ENCODE data around the gene TRIO. TPM values are rescaled to one million over a fixed set of nuclear protein-coding genes. Genes with fewer than 3 reads are reported as not detected.

TRIO gene
- total RNA-seq, 5 donors from 2014 or later (not counting 1 experiment from before 2014, with no cell fraction given) = 6.2 to 31.1 (median 11.8) TPM

GRCh38 chr5:14256756-14257393 is 113.7 kb downstream of the TRIO start:
- POLR2A ChIA-PET = no interaction called here
- Mint-ChIP-seq H3K4me3 (no peak overlapping the region), H3K27ac (no peak overlapping the region), H3K36me3 (peaks cover 4% of the 10 kb centered on the region), H3K4me1 (no peaks in the 10 kb centered on the region), H3K27me3 (peaks cover 0 to 7% of the 10 kb centered on the region in 2 donors), H3K9me3 (peaks cover 0 to 9% (median 6%) of the 10 kb centered on the region in 3 donors)
- Histone ChIP-seq H3K27me3 (replicated peaks in 1 of 2; ENCODE audit: control insufficient read depth in 2 of 2, extremely low read depth in 1 of 2, insufficient read depth in 2 of 2, low read length in 1 of 2) (peaks cover 0 to 14% of the 10 kb centered on the region in 2 experiments), H3K4me1 (ENCODE audit: control insufficient read depth in 1 of 2, extremely low read depth in 1 of 2, insufficient read depth in 2 of 2, low read length in 2 of 2) (peaks cover 2 to 5% of the 10 kb centered on the region in 2 experiments), H3K4me3 (ENCODE audit: control insufficient read depth in 1 of 2, extremely low read depth in 1 of 2, low read length in 1 of 2) (no peak overlapping the region), H3K36me3 (ENCODE audit: control insufficient read depth in 2 of 2, extremely low read depth in 1 of 2, insufficient read depth in 1 of 2, low read length in 1 of 2) (no peaks in the 10 kb centered on the region), H3K27ac (ENCODE audit: low read length) (no peak overlapping the region), H3K9me3 (no peaks in the 10 kb centered on the region)
- CTCF ChIA-PET = no interaction called here
- DNase-seq (no peak), ATAC-seq (replicated peaks in 1 of 4) (no peak)
- WGBS (ENCODE audit: insufficient coverage) = 92% methylated on average over 6 of the region's 11 CpGs

- Mint-ChIP-seq H3K9me3 (peaks cover 0 to 9% (median 6%) of the 10 kb centered on the region in 3 donors), H3K4me3 (no peak overlapping the region), H3K36me3 (peaks cover 4% of the 10 kb centered on the region), H3K27me3 (peaks cover 0 to 7% of the 10 kb centered on the region in 2 donors), H3K4me1 (no peaks in the 10 kb centered on the region), H3K27ac (no peak overlapping the region)
- CTCF ChIA-PET = interaction anchor here in 1 of 2 donors (0.5 kb wide), 1 partner anchor 748 kb away, joined by 14 read pairs; no protein-coding TSS in a partner anchor
- no peak for ATAC-seq (replicated peaks in 1 of 4)
- Histone ChIP-seq H3K36me3 (ENCODE audit: control insufficient read depth in 2 of 2, extremely low read depth in 1 of 2, insufficient read depth in 1 of 2, low read length in 1 of 2) (no peaks in the 10 kb centered on the region), H3K27ac (ENCODE audit: low read length) (no peak overlapping the region), H3K4me1 (ENCODE audit: control insufficient read depth in 1 of 2, extremely low read depth in 1 of 2, insufficient read depth in 2 of 2, low read length in 2 of 2) (peaks cover 2 to 5% of the 10 kb centered on the region in 2 experiments), H3K9me3 (no peaks in the 10 kb centered on the region), H3K27me3 (replicated peaks in 1 of 2; ENCODE audit: control insufficient read depth in 2 of 2, extremely low read depth in 1 of 2, insufficient read depth in 2 of 2, low read length in 1 of 2) (peaks cover 0 to 22% of the 10 kb centered on the region in 2 experiments), H3K4me3 (ENCODE audit: control insufficient read depth in 1 of 2, extremely low read depth in 1 of 2, low read length in 1 of 2) (no peak overlapping the region)
- POLR2A ChIA-PET = interaction anchor here (0.6 to 0.7 kb wide), 2 partner anchors 149 to 1242 kb away, joined by 3 read pairs; no protein-coding TSS in a partner anchor
- no peak for DNase-seq
- 80% methylated on average over 1 of the region's 7 CpGs for WGBS (ENCODE audit: insufficient coverage)
Observed at GRCh38 chr5:14257995-14258403, 114.9 kb downstream of the TRIO start.

- CTCF ChIA-PET = no interaction called here
- H3K27ac ChIP-seq (ENCODE audit: low read length) = no peak overlapping the region
Observed at GRCh38 chr5:14258840-14259239, 115.7 kb downstream of the TRIO start.

GRCh38 chr5:14260637-14261036 is 117.5 kb downstream of the TRIO start:
- H3K9me3 Mint-ChIP-seq = peaks cover 0 to 6% (median 5%) of the 10 kb centered on the region in 3 donors
- peaks cover 2 to 16% of the 10 kb centered on the region in 2 donors for H3K27me3 Mint-ChIP-seq
- peaks cover 6 to 9% (median 7%) of the 10 kb centered on the region in 3 donors for H3K4me1 Mint-ChIP-seq
- no CpG with 5 or more reads among the region's 2 CpGs for WGBS (ENCODE audit: insufficient coverage)
- no peak for ATAC-seq (replicated peaks in 1 of 4)
- no peak overlapping the region for H3K27ac Mint-ChIP-seq
- Histone ChIP-seq H3K36me3 (ENCODE audit: control insufficient read depth in 2 of 2, extremely low read depth in 1 of 2, insufficient read depth in 1 of 2, low read length in 1 of 2) (no peaks in the 10 kb centered on the region), H3K27ac (ENCODE audit: low read length) (no peak overlapping the region), H3K4me3 (ENCODE audit: control insufficient read depth in 1 of 2, extremely low read depth in 1 of 2, low read length in 1 of 2) (no peak overlapping the region), H3K4me1 (ENCODE audit: control insufficient read depth in 1 of 2, extremely low read depth in 1 of 2, insufficient read depth in 2 of 2, low read length in 2 of 2) (peaks cover 6 to 8% of the 10 kb centered on the region in 2 experiments), H3K9me3 (no peaks in the 10 kb centered on the region), H3K27me3 (replicated peaks in 1 of 2; ENCODE audit: control insufficient read depth in 2 of 2, extremely low read depth in 1 of 2, insufficient read depth in 2 of 2, low read length in 1 of 2) (peaks cover 0 to 23% of the 10 kb centered on the region in 2 experiments)
- POLR2A ChIA-PET = interaction anchor here in 1 of 2 donors (0.7 kb wide), 1 partner anchor 380 kb away, joined by 3 read pairs; no protein-coding TSS in a partner anchor
- DNase-seq = no peak
- CTCF ChIA-PET = no interaction called here
- H3K36me3 Mint-ChIP-seq = peaks cover 4% of the 10 kb centered on the region
- H3K4me3 Mint-ChIP-seq = no peak overlapping the region

More at GRCh38 chr5:14258840-14259239, 115.7 kb downstream of the TRIO start:
- WGBS (ENCODE audit: insufficient coverage) = 68% methylated on average over 7 of the region's 11 CpGs
- peaks cover 0 to 9% (median 6%) of the 10 kb centered on the region in 3 donors for H3K9me3 Mint-ChIP-seq
- ATAC-seq (replicated peaks in 1 of 4) (no peak), DNase-seq (no peak)
- no peaks in the 10 kb centered on the region for H3K4me1 Mint-ChIP-seq
- POLR2A ChIA-PET = no interaction called here
- H3K27ac Mint-ChIP-seq = no peak overlapping the region
- no peak overlapping the region for H3K4me3 Mint-ChIP-seq
- H3K36me3 Mint-ChIP-seq = peaks cover 4% of the 10 kb centered on the region
- H3K36me3 ChIP-seq (ENCODE audit: control insufficient read depth in 2 of 2, extremely low read depth in 1 of 2, insufficient read depth in 1 of 2, low read length in 1 of 2) = no peaks in the 10 kb centered on the region
- peaks cover 0 to 20% of the 10 kb centered on the region in 2 experiments for H3K27me3 ChIP-seq (replicated peaks in 1 of 2; ENCODE audit: control insufficient read depth in 2 of 2, extremely low read depth in 1 of 2, insufficient read depth in 2 of 2, low read length in 1 of 2)
- H3K9me3 ChIP-seq = no peaks in the 10 kb centered on the region
- no peak overlapping the region for H3K4me3 ChIP-seq (ENCODE audit: control insufficient read depth in 1 of 2, extremely low read depth in 1 of 2, low read length in 1 of 2)
- peaks cover 2 to 5% of the 10 kb centered on the region in 2 experiments for H3K4me1 ChIP-seq (ENCODE audit: control insufficient read depth in 1 of 2, extremely low read depth in 1 of 2, insufficient read depth in 2 of 2, low read length in 2 of 2)
- H3K27me3 Mint-ChIP-seq = peaks cover 0 to 7% of the 10 kb centered on the region in 2 donors

GRCh38 chr5:14261235-14261634 is 118.1 kb downstream of the TRIO start:
- Mint-ChIP-seq H3K4me3 (no peak overlapping the region), H3K36me3 (no peaks in the 10 kb centered on the region), H3K9me3 (peaks cover 0 to 3% (median 0%) of the 10 kb centered on the region in 3 donors), H3K27me3 (peaks cover 4 to 21% of the 10 kb centered on the region in 2 donors), H3K4me1 (peaks cover 6 to 9% (median 7%) of the 10 kb centered on the region in 3 donors), H3K27ac (no peak overlapping the region)
- H3K27me3 ChIP-seq (replicated peaks in 1 of 2; ENCODE audit: control insufficient read depth in 2 of 2, extremely low read depth in 1 of 2, insufficient read depth in 2 of 2, low read length in 1 of 2) = peaks cover 0 to 25% of the 10 kb centered on the region in 2 experiments
- H3K9me3 ChIP-seq = no peaks in the 10 kb centered on the region
- POLR2A ChIA-PET = no interaction called here
- no peaks in the 10 kb centered on the region for H3K36me3 ChIP-seq (ENCODE audit: control insufficient read depth in 2 of 2, extremely low read depth in 1 of 2, insufficient read depth in 1 of 2, low read length in 1 of 2)
- DNase-seq (peak in 1 of 35 experiments; percentile 3), ATAC-seq (replicated peaks in 1 of 4) (no peak)
- CTCF ChIA-PET = no interaction called here
- WGBS (ENCODE audit: insufficient coverage) = 36% methylated on average over 4 of the region's 5 CpGs
- H3K4me3 ChIP-seq (ENCODE audit: control insufficient read depth in 1 of 2, extremely low read depth in 1 of 2, low read length in 1 of 2) = no peak overlapping the region
- H3K27ac ChIP-seq (ENCODE audit: low read length) = no peak overlapping the region
- H3K4me1 ChIP-seq (ENCODE audit: control insufficient read depth in 1 of 2, extremely low read depth in 1 of 2, insufficient read depth in 2 of 2, low read length in 2 of 2) = peaks cover 6 to 8% of the 10 kb centered on the region in 2 experiments

- H3K9me3 Mint-ChIP-seq = no peaks in the 10 kb centered on the region
Observed at GRCh38 chr5:14261856-14262611, 118.9 kb downstream of the TRIO start.

More at GRCh38 chr5:14261856-14262611, 118.9 kb downstream of the TRIO start:
- no peak overlapping the region for H3K4me3 Mint-ChIP-seq
- H3K27me3 Mint-ChIP-seq = peaks cover 4 to 20% of the 10 kb centered on the region in 2 donors
- H3K4me1 ChIP-seq (ENCODE audit: control insufficient read depth in 1 of 2, extremely low read depth in 1 of 2, insufficient read depth in 2 of 2, low read length in 2 of 2) = peaks cover 6 to 7% of the 10 kb centered on the region in 2 experiments
- CTCF ChIA-PET = no interaction called here
- no peaks in the 10 kb centered on the region for H3K9me3 ChIP-seq
- no peaks in the 10 kb centered on the region for H3K36me3 Mint-ChIP-seq
- no peak for DNase-seq
- peaks cover 0 to 24% of the 10 kb centered on the region in 2 experiments for H3K27me3 ChIP-seq (replicated peaks in 1 of 2; ENCODE audit: control insufficient read depth in 2 of 2, extremely low read depth in 1 of 2, insufficient read depth in 2 of 2, low read length in 1 of 2)
- peaks cover 6 to 9% (median 7%) of the 10 kb centered on the region in 3 donors for H3K4me1 Mint-ChIP-seq
- no peak for ATAC-seq (replicated peaks in 1 of 4)
- POLR2A ChIA-PET = no interaction called here
- no peak overlapping the region for H3K4me3 ChIP-seq (ENCODE audit: control insufficient read depth in 1 of 2, extremely low read depth in 1 of 2, low read length in 1 of 2)
- WGBS (ENCODE audit: insufficient coverage) = 89% methylated on average over 12 of the region's 12 CpGs
- no peak overlapping the region for H3K27ac Mint-ChIP-seq
- H3K27ac ChIP-seq (ENCODE audit: low read length) = no peak overlapping the region
- H3K36me3 ChIP-seq (ENCODE audit: control insufficient read depth in 2 of 2, extremely low read depth in 1 of 2, insufficient read depth in 1 of 2, low read length in 1 of 2) = no peaks in the 10 kb centered on the region

Measured in T-cell (primary cell).